GM18907 (cell line): ENCODE measurements around the gene PRKAR1A.

Experiments
- ATAC-seq: cut with Tn5 transposase; IDR thresholded peaks from one replicate; pipeline ENCODE4 v1.9.1; 2021; ENCODE audit warnings: mild to moderate bottlenecking, moderate library complexity; ENCODE audit not compliant: unreplicated experiment

PRKAR1A gene

DNA sequence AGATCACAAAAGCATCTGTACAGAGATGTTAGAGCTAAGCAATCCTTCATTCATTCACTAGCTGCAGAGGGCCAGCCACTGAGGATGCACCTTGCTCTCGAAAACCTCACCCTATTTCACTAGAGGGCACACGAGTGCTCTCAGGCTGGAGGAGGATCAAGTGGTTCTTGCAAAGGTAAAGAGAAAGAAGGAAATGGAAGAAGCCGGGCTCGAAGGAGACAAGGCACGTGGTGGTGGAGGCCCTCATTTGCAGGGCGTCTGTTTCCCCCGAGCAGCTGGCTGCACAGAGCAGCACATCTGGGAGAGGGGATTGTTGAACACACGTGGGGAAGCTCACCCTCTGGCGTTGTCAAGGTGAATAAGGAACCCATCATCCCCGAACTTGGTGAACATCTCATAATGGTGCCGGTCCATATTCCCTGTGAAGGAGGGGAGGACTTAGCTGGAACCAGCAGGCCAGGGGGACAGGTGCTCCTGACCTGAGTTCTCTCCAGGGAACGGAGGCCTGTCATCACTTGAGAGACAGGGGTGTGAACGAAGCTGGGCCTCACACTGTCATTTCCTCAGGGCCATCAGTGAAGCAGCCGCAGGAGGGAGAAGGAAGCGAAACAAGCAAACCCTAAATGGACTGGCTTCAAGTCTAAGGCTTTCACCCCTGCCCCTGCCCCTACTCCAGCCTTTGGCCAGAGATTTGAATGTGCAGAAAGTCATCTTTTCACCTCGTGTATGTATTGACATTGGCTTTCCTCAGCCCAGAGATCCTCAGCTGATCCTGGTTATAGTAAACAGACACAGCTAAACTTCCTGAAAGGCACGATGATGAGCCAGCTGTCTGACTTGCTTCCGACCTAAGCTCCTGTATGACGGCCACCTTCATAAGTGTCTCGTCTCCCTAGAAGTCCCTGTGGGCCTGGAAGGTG, 27.6 kb downstream of the PRKAR1A start:
- ATAC-seq, result no peak

DNA sequence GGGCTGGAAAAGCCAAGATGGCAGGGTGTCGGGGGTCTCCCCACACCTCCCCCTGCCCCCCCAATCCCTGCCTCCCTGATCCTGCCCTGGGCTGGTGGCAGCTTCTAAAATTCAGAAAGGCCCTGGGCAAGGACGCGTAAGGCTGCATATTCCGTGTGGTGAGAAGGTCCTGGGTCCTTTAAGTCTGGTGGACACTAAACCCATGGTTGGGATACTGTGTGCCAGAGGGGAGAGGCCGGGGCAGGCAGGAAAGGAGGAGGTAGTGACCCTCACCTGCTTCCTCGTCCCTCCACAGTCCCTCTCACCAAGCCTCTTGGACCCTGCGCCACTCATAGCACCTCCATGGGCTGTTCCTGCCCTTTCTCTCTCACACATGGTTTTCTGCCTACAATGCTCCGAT, 28.8 kb downstream of the PRKAR1A start:
- ATAC-seq, result no peak

DNA sequence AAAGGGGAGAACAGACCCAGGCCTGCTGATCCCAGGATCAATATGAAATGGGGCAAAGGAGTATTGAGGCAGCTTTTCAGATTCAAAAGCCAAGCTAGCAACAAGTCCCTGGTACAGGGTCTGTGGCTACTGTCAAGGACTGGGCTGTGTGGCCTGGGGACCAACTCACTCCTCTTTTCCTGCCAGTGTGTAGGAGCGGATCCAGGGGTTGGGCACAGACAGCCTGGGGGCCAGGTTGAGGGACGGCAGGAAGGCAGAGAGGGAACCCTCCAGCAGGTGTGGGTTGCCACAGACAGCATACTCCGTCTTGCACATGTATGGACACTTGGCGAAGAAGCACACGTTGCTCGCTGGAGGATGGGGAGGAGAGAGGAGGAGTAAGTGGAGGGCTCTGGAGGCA, 29.6 kb downstream of the PRKAR1A start:
- ATAC-seq, result no peak

DNA sequence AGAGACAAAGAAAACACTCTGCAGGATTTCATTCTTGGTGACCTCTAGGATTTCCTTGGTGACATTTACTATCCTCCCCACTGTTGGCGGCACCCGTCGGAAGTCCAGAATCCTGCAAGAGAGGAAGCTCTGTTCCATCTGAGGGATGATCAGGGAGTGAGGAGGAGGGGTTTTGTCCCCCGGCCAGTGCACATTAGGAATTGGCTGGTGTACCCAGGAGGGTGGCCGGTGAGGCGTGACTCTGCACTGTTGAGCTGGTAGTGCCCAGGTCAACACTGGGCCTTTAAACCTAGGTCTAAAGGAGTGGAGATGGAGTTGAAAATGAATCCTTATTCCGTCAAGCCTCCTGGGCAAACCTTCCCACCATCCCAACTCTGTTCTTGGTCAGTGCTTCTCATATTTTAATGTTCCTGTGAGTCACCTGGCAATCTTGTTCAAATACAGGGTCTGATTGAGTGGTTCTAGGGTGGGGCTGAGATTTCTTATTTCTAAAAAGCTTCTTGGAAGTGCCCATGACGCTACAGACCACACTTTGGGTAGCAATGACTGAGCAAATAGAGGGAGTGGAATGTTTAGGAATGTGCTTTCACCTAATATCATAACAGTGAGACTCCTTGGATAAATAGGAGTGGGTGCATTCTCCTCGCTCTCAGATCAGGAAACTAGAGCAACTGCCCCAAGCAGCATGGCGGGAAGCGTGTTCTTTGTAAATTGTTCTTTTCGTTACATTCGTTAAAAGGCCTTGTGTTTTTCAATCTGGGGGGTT, 30.7 kb downstream of the PRKAR1A start:
- ATAC-seq, result no peak

DNA sequence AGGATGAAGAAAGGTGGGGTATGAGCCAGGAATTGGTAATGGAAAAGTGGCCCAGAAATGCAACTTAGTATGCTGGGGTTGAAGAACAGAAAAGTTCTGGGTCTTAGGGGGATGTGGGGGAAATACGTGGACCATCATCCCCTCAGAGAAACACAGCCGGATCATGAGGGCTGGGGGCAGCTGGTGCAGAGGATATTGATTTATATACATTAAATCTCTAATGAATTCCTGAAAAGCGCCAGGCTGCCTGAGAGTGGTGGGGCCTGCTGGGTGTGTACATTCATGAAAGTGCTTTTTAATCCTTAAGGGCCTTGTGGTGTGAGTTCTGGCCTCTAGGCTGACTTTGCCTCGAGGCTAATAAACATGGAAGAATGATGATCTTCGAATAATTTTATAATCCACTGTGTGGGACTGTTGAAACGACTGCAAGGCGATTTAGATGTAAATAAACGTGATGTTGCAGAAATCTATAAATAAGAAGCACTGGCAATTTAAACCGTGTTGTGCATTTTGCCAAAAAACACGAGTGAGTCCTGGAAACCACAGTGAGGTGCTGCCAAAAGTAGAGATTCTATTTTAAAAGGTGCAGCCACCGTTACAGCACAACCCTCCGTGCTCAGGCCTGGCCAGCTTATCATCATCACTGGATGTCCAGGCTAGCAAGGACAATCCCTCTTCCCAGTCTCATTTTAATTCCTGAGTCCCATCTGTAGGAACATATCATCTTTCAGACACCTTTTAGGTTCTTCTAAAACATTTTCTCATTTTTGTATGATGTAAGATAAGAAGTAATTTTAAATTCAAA, 32.1 kb downstream of the PRKAR1A start:
- no peak for ATAC-seq

DNA sequence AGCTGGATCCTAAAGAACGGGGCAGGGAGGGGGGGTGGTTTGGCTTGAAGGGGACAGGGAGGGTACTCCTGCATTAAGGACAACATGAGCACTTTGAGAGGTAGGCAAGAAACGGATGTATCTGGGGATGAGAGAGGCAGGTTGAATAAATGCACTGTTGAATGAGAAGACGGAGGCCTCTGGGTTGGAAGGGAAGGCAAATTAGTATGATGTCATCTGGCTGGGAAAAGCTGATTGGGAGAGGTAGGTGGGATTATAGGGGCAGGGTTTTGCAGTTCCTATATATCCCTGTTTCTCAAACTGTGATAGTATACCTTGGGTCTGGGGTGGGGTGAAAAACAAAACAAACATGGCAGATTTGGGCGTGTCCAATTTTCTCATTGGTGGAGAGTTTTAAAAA, 44.3 kb downstream of the PRKAR1A start:
- no peak for ATAC-seq

DNA sequence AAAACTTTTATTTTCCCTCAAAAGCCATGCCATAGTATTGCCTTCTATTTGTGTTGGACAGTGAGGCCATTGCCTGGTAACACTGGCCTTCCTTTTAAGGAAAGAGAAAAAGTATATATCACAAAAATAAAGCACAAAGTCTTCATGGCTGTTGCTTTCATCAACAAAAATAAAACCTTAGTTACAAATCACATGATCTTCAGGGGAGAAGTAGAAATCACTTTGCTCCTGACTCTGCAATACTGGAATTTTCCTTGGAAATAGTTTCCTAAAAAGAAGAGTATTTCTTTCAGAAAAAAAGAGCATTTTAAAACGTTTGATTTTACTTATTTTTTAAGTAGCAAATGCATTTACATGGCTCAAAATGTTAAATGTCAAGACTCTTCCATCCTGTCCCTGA, 47.1 kb downstream of the PRKAR1A start:
- no peak for ATAC-seq

DNA sequence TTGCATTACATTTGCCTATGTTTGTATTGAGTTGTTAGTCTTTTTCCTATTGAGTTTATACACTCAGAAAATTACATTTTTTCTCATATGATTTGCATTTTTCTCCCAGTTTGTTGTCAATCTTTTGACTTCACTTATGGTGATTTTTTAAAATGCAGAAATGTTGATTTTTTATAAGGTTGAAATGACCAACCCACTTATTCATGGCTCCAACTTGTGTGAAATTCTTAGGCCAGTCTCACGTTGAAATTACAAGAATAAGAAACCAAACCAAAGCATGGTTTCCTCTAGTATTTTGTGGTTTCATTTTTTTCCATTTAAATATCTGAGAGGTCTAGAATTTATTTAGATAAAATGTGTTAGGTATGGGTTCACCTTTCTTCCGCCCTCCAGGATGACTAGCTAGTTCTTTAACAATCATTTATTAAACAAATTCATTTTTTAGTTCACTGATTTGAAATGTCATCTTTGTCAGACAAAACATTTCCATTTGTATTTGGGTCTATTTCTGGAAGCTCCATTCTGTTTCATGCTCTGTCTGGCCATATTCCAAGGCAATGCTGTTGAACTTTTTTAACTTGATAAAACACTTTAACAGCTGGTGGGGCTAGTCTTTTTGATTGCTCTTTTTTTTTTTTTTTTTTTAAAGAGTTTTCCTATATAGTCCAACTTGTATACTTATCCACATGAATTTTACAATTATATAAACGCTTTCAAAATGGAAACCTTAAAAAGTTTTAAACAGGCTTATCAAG, 48.9 kb downstream of the PRKAR1A start:
- ATAC-seq, result no peak

DNA sequence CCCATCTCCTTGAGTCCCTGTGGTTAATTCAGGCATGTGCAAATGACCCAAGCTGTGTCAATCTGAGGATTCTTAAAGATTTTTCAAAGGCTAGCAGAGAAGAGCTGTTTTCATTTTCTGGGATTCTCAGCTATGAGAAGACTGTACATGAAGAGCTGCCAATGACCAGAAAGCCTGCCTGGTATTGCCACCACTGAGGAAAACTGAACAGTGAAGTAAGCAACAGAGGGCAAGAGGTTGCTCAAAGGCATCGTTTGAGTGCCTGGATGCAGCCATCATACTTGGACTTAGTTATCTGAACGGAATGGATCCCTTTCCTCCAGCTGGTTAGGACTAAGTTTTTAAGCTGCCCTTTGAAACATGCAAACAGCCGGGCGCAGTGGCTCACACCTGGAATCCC, 50.5 kb downstream of the PRKAR1A start:
- ATAC-seq, result no peak

DNA sequence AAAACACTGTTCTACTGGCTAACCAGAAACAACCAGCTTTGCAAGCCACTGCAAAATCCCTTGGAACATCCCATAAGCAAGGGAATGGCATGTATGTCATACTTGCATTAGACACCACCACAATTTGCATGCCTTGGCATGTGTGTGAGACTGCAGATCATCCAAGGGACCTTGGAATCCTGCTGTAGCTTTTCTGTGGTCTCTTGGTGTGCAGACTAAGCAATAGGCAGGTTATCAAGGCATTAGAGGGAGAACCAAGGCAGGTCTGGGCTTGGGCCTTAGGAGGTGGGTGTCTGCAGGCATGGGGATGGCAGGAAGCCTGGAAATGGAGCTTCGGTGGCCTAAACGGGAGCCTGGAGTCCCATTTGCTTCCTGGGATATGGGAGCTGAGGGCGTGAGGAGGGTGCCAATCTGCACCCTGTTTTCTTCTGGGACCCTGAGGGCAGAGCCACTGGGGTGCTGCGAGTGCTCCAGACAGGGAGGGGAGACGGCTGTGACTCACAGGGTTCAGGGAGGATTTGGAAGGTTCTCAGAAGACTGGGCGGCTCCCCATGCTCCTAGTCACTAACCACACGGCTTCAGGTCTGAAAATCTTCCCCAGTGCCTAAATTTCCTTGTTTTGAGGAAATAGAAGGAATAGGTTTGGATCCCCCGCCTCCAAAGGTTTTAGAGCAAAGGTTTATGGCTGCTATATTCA, 52.3 kb downstream of the PRKAR1A start:
- ATAC-seq, result no peak

DNA sequence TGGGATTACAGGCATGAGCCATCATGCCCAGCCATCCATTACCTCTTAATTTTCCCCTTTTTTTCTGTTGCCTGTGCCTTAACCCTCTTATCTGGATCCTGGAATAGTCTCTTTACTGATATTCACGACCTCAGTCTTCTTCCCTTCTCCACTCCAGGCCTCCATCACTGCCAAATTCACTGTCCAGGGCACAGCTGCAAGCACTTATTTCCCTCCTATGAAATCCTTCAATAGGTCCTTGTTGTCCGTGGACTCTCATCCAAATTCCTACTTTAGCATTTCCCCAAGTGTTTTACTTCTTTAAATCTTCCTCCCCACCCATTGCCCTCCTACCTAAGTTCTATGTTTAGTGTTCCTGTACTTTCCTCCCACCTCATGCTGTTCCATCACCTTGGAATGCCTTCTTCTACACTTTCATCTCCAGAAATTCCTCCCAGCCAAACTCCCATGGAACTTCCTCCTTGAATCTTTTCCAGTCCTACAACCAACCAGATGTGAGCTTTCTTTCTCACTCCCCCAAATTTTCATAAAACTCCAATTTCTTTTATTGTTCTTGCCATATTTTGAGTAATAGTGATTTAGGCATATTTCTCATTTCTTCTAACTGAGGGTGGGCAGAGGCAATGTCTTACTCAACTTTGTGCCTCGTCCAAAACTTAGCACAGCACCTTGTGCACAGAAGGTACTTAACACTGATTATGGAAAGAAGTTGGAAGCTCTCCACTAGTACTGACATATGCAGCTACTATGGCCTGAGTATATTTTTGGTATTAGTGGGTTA, 53.6 kb downstream of the PRKAR1A start:
- ATAC-seq, result no peak

DNA sequence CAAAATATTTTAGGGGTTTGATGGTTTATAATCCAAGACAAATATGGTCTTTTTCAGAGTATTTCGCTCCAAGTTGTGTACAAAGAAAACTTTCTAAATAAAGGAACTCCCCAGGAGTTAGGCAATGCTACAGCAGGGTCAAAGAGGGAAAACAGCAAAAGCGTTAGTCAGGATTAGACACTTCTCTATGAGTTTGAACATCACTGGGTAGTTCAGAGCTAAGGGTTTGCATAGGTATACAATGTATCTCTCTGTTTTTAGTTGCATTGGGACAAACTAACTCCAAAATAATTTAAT, 54.2 kb downstream of the PRKAR1A start:
- ATAC-seq, result no peak

DNA sequence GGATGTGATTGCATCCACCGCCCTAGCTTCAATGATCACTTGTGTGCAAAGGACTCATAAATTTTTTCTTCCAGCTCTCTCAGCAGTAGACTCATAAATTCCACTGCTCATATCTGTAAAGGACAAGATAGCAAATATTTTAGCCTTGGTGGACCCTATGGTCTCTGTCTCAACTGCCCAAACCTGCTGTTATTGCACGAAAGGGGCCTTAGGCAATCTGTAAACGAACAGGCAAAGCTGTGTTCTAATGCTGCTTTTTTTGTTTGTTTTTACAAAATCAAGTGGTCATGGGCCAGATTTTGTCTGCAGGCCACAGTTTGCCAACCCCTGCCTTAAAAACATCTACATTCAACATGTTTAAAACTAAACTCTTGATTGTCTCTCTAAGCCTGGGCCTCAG, 54.8 kb downstream of the PRKAR1A start:
- ATAC-seq, result no peak

DNA sequence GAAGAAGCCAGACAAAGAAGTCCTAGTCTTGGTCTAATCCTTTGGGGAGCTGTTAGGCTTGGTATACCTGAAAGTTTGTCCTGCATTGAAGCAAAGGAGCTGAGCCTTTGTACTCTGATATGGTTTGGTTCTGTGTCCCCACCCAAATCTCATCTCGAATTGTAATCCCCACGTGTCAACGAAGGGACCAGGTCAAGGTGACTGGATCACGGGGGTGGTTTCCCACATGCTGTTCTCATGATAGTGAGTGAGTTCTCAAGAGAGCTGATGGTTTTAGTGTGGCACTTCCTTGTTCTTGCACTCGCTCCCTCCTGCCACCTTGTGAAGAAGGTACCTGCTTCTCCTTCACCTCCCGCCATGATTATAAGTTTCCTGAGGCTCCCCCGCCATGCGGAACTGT, 55.4 kb downstream of the PRKAR1A start:
- ATAC-seq, result no peak

DNA sequence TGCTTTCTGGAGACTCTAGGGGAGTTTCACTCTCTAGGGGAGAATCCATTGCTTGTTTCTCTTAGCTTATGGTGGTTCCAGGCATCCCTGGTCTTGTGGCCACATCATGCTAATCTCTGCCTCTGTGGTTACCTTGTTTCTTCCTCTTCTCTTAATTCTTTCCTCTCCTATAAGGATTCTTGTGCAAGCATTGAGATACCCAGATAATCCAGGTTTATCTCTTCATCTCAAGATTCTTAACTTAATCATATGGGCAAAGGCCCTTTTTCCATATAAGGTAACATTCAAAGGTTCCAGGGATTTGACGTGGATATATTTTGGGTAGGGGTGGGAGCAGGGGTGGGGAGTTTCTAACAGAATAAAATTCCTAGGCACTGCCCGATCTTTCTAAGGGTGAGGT, 56.4 kb downstream of the PRKAR1A start:
- no peak for ATAC-seq

DNA sequence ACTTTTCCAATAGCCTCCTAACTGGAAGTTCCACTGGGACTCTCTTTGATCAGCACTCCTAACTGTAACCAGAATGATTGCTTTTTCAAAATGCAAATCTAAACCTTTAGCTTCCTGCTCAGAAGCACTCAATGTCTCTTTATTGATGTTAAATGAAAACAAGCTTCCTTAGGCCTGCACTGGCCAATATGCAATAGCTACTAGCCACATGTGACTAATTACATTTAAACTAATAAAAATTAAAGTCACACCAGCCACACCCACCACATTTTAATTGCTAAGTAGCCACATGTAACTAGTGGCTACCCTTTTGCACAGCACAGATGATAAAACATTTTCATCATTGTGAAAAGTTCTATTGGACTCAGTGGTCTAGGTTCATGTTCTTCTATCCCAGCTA, 57.1 kb downstream of the PRKAR1A start:
- ATAC-seq, result no peak

DNA sequence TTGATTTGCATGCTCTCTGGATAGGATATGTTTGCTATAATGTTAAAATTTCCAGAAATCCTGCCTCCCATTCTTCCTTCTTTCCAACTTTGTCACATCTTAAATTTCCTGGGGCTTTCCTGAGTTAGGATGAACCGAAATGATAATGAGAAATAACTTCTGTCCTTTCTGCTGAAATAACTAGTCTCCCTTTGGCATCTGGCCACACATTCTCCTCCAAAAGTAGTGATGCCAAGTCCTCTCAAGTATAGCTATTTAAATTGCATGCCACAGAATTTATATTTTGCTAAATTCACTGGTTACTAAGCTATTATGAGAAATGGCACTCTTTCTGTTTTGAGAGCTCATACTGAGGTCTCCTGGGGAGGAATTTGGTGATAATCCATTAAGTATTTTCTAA, 58.3 kb downstream of the PRKAR1A start:
- ATAC-seq, result no peak

DNA sequence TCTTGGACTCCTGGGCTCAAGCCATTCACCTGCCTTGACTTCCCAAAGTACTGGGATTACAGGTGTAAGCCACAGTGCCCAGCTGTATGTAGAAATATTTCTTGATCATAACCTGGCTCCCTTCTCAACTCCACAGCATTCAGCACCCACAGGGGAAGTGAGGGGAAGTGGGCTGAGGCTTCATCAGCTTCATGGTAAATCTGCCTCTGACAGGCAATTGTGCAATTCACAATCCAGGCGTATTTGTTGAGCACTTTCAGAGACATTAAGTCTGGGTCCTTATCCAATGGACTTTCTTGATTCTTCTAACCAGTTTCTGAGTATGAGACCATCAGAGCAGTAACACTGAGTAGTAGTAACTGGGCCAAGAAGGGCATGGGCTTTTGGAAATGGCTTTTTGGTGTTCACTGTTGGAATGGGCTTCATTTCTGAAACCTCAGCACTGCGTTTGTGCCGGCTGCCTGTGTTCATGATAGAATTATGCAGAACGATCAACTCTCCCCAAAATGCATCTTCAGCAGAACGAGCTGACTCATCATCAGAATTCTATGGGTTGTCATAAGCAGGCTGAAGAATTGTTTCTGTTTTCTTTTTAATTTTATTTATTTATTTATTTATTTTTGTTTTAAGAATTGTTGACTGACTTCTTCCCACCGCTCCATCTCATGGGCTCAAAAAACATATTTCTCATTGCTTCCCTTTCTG, 60.1 kb downstream of the PRKAR1A start:
- ATAC-seq, result no peak

DNA sequence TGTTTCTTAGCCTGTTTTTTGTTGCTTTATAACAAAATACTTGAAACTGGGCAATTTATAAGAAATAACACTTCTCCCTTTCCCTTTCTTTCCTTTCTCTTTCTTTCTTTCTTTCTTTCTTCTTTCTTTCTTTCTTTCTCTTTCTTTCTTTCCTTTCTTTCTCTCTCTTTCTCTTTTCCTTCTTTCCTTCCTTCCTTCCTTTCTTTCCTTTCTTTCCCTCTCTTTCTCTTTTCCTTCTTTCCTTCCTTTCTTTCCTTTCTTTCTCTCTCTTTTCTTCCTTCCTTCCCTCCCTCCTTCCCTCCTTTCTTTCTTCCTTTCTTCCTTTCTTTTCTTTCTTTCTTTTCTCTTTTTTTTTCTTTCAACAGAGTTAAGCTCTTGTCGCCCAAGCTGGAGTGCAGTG, 61.1 kb downstream of the PRKAR1A start:
- ATAC-seq, result no peak
